ENCODE data around the gene CHRNB1. TPM values are rescaled to one million over a fixed set of nuclear protein-coding genes. Genes with fewer than 3 reads are reported as not detected.

CHRNB1 gene, protein sequence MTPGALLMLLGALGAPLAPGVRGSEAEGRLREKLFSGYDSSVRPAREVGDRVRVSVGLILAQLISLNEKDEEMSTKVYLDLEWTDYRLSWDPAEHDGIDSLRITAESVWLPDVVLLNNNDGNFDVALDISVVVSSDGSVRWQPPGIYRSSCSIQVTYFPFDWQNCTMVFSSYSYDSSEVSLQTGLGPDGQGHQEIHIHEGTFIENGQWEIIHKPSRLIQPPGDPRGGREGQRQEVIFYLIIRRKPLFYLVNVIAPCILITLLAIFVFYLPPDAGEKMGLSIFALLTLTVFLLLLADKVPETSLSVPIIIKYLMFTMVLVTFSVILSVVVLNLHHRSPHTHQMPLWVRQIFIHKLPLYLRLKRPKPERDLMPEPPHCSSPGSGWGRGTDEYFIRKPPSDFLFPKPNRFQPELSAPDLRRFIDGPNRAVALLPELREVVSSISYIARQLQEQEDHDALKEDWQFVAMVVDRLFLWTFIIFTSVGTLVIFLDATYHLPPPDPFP
- 7.2 and 10.0 TPM in 2 replicates for total RNA-seq

DNA sequence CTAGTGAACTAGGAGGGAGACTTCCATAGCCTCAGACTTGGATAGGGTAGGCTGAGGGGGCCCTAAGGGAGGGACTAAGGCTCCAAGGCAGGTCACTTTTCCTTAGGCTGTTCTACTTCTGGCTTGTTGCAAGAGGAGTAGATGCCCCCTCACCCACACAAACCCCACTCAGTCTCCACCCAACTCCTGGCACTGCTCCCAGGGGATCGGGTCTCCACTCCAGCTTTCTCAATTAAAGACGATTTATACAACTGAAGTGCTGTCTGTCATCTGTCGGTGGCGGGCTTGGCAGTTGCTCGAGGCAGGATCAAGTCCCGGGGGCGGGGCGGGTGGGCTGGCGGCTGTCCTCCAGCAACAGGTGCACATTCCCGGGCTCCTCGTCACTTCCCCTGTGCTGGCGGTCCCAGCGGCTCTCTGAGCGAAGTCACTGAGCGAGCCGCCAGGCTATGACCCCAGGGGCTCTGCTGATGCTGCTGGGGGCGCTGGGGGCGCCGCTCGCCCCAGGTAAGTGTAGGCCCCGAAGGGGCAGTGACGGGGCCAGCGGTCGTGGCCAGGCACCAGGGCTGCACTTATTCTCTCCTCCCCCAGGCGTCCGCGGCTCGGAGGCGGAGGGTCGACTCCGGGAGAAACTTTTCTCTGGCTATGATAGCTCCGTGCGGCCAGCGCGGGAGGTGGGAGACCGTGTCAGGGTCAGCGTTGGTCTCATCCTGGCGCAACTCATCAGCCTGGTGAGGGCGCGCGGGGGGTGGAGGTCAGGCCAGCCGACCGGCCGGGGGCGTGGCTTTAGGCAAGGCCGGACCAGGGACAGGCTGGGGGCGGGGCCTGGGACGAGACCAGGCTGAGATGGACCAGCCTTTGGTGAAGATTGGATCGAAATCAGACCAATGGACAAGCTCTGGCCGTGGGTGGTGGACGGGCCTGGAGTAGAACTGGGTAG lies at the start of gene CHRNB1:
TSS of gene CHRNB1 (plus strand) at position 380 of the 937 bp plus-strand sequence. CDS start at position 447, 67 bp downstream.
- peak in 1 of 2 donors; percentile 47 for DNase-seq (ENCODE audit: low read depth in 2 of 2)

DNA sequence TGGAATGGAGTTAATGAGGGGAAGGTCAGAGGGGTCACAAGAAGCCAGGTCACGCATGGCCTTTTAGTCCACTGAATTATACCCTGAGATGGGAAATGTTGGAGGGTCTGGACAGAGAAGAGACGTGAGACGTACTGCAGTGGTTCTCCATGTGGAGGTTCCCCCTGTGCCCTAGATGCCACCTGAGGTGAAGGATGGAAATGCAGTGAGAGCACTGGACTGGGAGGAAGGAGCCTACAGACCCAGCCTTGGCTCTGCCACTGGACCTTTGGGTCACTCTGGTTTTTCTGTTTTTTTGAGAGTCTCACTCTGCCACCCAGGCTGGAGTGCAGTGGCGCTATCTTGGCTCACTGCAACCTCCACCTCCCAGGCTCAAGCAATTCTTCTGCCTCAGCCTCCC lies 48.7 kb upstream of the CHRNB1 start:
- DNase-seq (ENCODE audit: low read depth in 2 of 2), result no peak

DNA sequence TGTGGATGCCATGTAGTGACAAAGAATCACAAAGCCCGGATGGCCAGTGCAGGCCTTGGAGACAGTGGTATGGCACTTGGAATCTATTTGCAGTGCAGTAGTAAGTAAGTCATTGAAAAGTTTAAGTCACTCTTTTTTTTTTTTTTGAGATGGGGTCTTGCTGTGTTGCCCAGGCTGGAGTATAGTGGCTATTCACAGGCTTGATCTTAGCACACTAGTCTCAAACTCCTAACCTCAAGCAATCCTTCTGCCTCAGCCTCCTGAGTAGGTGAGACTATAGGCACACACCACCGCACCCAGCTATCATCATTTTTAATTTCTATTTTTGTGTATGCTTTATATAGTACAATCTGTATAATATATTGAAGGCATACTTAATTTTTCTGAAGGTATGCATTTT lies 46.2 kb upstream of the CHRNB1 start:
- no peak for DNase-seq (ENCODE audit: low read depth in 2 of 2)

DNA sequence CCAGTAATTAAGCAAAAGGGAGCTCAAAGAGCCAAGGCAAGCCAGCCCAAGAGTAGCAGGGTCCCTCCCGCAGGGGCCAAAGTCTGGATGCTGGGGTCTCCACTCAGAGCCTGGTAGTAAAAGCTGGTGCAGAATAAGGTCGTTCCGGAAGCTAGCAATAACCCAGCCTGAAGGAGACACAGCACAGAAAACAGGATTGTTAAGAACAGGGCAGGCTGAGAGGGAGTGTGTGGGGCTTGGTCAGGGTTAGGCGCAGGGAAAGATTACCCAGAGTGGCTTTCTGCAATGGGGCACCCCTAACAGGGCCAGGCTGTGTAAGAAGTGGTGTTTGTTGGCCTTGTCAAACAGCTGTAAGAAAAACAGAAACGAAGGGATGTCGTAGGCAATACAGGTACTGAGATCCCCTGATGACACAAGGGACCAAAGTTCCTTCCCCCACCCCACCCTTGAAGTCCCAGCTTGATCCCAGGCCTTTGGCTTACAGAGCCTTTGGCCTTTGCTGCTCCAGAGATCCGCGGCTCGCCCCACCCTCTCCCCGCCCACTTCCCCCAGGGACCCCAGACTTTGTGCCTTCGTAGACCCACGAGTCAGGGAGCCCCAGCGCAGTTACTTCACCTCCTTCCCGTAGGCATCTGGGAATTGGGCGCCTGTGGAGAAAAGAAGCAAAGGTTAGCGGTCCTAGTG lies 41.7 kb upstream of the CHRNB1 start:
- DNase-seq (ENCODE audit: low read depth in 2 of 2), result no peak

DNA sequence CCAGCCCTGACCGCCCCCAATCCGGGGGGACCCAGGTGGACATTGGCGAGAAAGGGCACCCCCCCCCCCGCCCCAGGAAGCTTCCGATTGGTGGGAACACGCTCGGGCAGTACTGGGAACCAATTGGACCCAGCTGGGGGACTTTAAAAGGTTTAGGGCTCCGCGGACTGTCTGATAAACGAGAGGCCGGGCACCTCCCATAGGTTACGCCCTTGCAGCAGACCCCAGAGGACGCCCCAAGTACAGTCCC lies 41.2 kb upstream of the CHRNB1 start:
- no peak for DNase-seq (ENCODE audit: low read depth in 2 of 2)

DNA sequence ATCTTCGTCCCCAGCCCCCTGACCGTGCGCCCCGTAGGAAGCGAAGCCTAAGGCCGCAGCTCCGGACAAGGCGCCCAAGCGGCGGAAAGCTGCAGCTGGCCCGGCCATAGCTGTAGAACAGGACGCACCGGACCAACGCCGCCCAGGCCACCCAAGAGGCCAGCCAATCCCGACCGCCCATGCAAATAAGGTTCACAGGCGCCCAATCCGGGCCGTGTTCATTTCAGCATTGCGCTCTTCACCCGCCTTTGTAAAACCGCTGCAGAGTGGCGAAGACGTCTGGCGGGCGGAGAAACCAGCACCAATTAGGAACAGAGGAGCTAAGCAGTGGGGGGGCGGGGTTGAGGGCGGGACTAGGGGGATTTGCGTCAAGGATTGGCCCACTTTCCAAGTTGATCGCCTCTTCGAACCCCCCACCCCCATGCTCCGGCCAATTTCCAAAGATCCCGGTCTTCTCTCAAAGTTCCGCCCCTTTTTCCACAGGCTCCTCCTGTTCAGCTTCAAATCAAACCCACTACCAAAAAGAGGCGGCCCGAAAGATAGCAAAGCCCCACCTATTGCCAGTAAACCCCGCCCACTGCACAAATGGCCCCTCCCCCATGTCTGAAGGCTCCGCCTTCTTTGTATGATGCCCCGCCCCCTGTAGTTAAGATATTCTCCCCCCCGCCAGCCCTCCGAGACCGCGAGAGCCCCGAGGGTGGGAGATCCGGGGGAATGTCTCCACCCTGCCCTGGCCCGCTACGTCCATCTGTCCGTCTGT lies 40.7 kb upstream of the CHRNB1 start, which contains the start of gene TMEM256:
TSS of gene TMEM256 (minus strand) at position 121 of the 760 bp plus-strand sequence. CDS start at position 108, 13 bp downstream.
- DNase-seq (ENCODE audit: low read depth in 2 of 2), result peak; percentile 98 to 100

DNA sequence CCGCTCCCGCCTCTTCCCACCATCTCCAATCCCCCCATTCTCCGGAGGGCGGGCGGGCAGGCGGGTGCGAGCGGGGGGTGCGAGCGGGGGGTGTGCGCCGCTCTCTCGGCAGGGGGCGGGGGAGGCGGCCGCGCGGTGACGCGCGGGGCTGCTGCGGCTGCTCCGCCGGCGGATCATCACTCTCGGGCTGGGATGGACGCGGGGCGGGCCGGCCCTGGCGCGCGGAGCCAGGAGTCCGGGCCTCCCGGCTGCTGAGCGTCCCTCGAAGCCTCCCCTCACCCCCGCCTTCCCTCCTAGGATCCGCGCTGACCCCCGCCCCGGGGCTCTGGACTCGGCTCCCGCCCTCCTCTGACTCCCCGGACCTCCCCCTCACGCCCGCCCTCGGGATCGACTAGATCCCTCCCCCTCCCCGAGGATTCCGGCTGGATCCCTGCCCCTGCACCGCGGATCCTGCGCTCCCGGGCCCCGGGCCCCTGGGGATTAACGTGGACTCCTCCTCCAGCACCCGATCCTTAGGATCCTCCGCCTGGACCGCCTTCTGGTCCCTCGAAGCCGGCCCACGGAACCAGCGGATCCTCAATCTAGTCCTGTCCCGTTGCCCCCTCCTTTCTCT lies 40.0 kb upstream of the CHRNB1 start:
- DNase-seq (ENCODE audit: low read depth in 2 of 2), result no peak

DNA sequence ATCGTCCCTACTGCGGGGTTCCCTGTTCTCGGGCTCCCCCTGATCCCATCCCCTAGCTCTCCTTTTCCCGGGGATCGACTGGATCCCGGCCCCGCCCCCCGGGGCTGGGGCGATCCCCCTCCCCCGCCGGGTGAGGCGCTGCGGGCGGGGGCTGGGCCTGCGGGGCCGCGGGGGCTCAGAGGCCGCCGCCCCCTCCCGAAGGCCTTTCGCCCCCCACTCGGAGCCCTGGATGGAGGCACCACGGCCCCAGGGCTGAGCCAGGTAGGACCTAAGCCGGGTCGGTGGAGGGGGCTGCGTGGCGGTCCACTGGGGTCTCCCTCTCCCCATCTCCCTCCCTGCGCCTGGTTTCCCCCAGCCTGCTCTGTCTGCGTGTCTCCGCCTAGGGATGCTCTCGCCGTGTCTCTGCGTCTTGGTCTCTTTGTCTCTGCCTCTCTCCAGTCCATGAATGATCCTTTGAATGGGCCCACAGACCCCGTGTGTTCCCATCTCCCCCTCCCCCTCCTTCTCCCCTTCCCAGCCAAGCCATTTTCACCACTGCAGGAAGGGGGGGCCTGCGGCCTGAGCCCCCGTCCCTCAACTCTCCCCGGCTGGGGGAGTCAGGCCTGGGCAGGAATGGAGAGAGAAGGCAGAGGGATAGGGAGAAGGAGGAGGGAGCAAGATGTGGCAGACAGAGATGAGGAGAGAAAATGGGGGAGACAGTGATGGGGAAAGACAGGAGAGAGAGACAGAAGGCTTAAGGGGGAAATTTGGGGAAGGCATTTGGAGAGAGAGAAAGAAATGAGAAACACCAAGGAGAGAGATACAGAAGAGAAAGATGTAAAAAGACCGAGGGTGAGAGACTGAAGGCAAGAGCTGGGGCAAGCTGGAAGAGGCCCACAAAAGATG lies 39.3 kb upstream of the CHRNB1 start:
- no peak for DNase-seq (ENCODE audit: low read depth in 2 of 2)

DNA sequence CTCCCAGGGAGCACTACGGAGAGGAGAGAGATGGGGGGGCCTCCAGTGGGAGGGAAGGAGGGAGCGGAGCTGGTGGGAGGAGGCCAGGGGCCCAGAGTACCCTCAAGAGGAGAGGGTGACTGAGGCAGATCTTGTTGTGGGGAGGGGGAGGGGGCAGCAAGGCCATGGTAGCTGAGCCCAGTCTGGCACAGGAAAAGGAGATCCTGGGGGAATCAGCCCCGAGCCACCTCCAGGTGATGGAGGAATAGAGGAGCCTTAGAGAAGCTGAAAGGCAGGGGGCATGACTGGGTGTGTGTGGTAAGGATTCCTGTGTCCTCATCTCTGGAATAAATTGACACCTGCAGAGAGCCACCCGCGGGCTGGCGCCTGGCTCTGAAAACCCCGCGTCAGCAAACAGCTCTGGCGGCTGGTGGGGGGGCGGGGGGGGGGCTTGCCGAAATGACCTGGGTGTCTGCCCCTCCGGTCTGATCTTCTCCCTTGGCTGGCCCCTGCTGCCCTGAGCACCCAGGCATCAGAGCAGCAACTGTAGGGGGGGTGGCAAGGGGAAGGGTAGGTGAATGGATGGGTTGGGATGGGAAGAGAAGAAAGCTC lies 38.5 kb upstream of the CHRNB1 start:
- DNase-seq (ENCODE audit: low read depth in 2 of 2), result no peak

DNA sequence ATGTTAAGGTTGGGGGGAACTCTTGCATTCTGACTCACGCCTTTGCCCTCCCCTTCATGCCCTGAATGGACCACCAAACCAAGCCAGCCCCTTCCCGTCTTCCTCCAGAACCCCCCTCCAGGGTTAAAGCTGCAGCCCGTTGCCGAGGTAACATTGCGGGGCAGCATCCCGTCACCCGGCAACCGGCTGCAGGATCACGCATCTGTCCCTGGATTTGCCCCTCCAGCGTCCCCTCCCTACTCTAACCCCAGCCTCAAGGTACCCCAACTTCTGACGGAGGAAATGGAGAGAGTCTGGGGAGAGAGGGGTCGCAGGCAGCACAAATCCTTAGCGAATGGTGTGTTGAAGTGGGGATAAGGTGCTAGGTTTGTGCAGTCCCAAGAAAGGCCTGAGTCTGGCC lies 37.8 kb upstream of the CHRNB1 start:
- no peak for DNase-seq (ENCODE audit: low read depth in 2 of 2)

DNA sequence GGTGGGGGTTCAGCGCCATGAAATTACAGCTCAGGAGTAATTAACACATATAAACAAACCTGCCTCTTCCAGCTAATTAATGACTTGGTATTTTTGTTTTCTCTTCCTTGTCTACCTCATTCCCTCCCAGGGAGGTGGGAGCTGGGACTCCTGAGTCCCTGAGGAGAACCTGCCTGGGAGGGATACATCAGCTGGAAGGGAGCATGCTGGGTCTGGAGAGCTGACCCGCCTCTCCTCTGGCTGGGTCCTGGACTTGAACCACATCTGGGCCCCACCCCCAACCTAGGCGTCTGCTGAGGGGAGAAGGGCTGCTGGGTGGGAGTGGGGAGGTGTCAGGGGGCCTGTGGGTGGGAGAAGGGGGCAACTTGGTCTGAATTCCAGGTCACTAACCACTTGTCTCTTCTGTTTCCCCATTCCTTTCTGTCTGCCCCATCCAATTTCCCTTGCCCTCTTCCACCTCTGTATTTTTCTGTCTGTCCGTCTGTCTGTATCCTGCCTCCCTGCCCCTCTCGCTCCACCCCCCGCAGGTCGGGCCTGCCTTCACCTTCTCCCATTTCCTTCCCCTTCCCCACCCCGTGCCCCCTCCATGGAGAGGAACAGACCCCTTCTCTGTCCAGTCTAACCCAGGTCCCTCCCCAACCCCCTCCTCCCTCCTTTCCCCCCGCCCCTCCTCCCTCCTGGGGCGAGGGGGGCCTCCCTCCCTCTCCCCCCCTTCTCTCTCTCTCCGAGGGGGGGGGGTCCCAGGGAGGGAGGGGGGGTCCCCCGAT lies 37.2 kb upstream of the CHRNB1 start, which contains the start of gene NLGN2:
TSS of gene NLGN2 (plus strand) at position 361 of the 767 bp plus-strand sequence. CDS start 411 bp downstream, outside the sequence.
- DNase-seq (ENCODE audit: low read depth in 2 of 2), result no peak

DNA sequence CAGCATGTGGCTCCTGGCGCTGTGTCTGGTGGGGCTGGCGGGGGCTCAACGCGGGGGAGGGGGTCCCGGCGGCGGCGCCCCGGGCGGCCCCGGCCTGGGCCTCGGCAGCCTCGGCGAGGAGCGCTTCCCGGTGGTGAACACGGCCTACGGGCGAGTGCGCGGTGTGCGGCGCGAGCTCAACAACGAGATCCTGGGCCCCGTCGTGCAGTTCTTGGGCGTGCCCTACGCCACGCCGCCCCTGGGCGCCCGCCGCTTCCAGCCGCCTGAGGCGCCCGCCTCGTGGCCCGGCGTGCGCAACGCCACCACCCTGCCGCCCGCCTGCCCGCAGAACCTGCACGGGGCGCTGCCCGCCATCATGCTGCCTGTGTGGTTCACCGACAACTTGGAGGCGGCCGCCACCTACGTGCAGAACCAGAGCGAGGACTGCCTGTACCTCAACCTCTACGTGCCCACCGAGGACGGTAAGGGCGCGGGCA lies 36.6 kb upstream of the CHRNB1 start:
- no peak for DNase-seq (ENCODE audit: low read depth in 2 of 2)

DNA sequence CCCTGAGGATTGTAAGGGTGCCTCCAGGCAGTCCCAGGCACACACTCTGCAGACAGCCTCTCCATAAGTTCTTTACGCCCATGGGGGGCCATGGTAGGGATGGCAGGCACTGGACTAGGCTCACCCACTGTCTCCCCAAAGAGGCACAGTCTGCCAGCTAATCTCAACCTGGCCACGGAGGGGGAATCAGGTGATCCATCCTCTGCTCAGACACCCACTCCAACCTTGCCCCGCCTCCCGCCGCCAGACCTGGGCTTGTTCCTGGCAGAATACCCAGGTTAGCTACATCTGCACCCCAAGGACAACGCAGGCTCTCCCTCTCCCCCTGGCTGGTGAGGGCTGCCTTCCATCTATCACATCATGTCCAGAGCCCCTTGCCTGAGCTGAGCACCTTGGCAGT lies 36.0 kb upstream of the CHRNB1 start:
- DNase-seq (ENCODE audit: low read depth in 2 of 2), result no peak

DNA sequence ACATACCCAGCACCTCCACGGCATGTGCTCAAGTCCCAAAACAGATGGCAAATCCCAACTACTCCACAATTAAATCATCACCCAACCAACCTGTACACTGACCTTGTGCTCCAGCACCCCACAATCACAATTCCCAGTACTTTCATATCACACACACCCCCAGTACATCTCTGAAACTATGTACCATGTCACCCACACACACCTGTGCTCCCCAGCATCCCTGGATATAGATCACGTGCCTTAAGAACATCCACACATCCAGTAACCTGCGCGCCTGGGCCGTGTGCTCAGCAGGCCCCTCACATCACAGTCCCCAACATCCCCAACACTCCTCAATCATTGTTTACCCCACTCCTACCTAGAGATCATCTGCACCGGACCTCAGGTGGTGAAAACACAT lies 35.1 kb upstream of the CHRNB1 start:
- DNase-seq (ENCODE audit: low read depth in 2 of 2), result no peak

DNA sequence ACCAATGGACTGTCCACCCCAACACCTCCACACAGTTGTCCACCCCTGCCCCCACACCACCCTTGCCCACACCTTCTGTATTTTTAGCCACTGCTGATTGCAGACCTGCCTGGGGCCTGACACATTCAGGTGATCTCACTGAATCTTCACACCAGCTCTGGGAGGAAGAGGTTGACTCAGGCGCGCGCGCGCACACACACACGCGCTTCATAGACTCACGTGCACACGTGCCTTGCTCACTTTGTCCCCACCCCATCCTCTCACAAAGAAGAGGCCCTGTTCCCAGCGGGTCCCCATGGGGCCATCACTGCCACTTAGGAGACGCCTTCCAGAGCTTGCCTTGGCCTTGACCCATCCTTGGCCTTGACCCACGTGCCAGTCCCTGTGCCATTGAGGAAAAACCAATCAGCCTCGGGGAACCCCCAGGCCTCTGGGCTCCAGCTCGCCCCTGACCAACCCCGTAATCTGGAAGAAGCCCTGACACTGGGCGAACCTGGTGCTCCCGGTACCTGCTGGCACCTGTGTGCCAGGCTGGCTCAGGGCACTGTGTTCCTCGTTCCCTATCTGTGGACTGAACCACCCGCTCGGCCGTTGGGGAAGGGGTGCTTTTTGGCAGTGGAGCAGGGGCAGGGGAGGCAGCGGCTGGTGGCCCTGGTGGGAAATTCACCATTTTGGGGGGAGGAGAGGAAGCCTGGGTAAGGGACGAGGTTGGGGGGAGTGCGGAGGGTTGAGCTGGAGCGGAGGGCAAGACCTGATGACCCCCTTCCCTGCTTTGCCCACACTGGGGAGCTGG lies 34.0 kb upstream of the CHRNB1 start:
- DNase-seq (ENCODE audit: low read depth in 2 of 2), result no peak

DNA sequence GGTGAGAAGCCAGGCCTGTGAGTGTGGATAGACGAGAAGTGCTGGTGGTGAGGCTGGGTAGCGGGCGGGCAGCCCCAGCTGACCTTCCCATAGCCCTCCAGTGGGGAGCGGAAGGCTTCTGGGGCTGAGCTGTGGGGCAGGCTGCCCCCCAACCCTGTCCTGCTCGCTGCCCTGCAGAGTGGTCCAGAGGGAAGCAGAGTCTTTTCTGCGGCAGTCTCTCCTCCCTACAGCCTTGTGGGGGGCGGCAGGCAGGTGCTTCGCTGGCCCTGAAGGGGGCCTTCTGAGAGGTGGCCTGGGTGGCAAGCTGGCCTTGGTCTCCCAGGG lies 33.5 kb upstream of the CHRNB1 start:
- no peak for DNase-seq (ENCODE audit: low read depth in 2 of 2)

DNA sequence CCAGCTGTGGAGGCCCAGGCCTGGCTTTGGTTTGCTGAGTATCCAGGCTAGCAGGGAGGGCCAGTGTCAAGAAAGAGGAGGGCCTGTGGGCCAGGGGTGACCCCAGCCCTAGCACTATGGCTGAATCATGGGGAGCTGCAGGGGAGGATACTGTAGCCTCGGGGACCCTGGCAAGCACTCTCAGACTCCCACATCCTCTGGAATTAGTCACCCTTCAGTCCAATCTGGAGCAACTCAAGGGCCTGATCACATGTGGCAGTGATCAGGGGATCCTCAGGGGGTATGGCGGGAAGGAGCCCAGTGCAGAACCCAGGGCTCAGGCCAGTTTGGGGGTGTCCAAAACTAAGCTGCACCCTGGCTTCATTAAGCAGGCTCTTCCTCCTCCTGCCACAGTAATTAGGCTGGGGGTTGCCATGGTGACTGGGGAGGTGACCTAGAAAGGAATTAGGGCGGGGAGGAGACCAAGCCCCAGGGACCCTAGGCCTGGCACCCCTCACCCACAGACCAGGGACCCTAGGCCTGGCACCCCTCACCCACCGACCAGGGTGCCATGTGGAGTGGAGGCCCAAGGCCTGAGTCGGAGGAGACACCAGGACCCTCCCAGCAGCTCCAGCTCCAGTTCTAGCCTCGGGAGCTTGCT lies 31.4 kb upstream of the CHRNB1 start:
- DNase-seq (ENCODE audit: low read depth in 2 of 2), result no peak

All from dermis microvascular lymphatic vessel endothelial cell (primary cell).